ENCODE measurements around the gene DIDO1. TPM values are rescaled to one million over a fixed set of nuclear protein-coding genes. Genes with fewer than 3 reads are reported as not detected.
"Not testable (repeated sequence)": the region's sequence is repeated elsewhere in the genome, so short reads cannot be mapped to it uniquely, and the experiment has no call there.

DIDO1 gene
- total RNA-seq, 1 donor from 2014 or later = 32.3 TPM

DNA sequence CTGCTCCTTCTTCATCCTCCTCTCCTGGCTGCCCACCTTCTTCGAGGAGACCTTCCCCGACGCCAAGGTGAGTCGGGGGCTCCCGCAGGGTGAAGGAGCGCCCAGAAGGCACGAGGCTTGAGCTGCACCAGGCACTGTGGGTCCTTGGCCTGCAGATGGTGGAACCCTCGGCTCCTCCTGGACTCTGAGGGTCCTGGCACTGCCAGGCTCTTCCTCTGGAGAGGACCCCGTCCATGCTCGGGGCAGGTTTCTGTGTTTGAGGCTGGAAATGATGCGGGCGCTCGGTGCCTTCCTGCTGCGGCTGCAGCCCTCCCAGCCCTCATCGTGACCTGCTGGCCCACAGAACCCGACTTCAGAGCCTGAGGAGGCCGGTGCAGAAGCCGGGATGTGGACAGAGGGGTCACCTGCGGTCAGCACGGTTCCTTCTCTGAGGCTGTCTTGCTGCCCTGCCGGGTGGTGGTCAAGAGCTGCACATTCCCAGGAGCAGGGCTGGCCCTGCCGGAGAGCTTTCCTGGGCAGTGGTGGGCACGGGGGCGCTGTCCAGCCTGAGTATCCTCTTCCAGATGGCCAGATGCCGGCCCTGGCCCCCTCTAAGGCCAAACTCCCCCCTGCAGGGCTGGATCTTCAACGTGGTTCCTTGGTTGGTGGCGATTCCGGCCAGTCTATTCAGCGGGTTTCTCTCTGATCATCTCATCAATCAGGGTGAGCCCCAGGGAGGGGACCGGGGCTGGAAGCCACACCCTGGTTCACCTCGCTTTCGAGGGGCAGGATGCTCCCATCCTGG, 37.5 kb upstream of the DIDO1 start:
- ATAC-seq (ENCODE audit: poor library complexity) (no peak), DNase-seq (no peak)
- intact Hi-C loops (cut with DNase I) = no loop called here

DNA sequence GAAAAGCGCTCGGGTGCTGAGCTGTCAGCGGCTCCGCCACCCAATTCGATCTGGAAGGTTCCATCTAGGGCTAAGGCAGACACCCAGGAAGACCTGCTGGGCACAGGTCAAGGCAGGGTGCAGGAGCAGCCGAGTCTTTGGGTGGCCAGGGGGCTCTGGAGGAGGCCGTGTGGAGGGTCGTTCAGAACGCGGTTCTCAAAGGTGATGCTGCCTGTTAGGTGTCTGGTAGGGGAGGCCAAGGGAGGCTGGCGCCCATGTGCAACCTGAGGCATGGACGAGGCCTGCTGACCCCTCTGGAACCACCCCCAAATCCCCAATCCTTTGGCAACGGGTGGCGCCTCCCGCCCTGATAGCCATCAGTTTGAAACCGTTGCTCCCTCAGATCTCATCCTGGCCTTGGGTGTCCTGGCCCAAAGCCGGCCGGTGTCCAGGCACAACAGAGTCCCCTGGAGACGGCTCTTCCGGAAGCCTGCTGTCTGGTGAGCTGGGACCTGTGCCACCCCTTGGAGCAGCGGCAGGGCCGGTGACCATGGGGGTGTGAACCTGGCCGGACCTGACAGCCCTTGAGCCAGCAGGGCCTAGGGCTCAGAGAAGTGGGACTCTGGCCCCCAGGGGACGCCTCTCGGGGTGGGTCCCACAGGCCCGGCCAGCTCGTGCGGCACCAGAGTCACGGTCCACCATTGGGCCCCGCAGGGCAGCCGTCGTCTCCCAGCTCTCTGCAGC, 36.7 kb upstream of the DIDO1 start:
- ATAC-seq (ENCODE audit: poor library complexity) (no peak), DNase-seq (no peak)
- intact Hi-C loops (cut with DNase I) = no loop called here

DNA sequence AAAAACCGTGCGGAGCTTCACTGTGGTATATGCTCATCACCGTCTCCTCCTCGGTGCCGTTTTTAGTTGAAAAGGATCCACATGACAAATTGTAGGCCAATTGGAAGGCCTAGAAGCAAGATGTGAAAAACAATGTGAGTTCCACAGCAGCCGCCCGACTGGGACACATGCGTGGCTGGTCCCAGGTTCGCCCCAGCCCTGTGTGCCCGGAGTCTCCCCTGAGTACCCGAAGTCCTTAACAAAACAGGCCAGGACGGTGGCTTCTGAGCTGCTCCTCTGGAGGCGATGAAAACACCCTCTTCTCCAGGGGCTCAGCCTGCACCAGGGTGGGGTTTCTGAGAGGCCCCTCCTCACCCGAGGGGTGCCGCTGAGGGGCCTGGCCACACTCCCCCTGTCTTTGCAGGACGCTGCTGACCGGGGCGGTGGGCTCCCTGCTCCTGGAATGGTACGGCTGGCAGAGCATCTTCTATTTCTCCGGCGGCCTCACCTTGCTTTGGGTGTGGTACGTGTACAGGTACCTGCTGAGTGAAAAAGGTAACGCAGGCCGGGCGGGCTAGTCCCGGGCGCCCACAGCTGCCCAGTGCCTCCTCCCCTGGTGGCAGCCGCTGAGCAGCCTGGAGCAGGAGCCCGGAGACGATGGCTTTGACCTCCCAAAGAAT, 36.0 kb upstream of the DIDO1 start:
- no peak for ATAC-seq (ENCODE audit: poor library complexity)
- intact Hi-C loops (cut with DNase I) = no loop called here
- no peak for DNase-seq

DNA sequence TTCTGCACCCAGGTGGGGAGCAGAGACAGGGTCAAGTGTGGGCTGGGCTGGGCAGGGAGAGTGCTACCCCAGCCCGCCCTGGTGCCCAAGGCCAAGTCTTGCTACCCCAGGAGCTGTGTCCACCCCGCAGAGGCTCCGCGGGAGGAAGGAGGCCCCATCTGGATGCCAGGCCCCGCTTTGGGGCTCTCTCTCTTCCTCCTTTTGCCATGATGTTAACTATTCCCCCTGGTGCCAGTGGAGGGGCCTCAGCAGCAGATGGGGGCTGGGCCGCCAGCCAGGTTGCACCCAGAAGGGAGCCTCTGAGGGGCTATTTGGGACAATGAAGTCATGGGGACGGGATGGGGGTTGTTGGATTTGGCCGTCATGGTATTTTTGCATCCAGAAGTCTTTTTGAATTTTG, 35.5 kb upstream of the DIDO1 start:
- intact Hi-C loops (cut with DNase I) = no loop called here
- ATAC-seq (ENCODE audit: poor library complexity) (no peak), DNase-seq (no peak)

DNA sequence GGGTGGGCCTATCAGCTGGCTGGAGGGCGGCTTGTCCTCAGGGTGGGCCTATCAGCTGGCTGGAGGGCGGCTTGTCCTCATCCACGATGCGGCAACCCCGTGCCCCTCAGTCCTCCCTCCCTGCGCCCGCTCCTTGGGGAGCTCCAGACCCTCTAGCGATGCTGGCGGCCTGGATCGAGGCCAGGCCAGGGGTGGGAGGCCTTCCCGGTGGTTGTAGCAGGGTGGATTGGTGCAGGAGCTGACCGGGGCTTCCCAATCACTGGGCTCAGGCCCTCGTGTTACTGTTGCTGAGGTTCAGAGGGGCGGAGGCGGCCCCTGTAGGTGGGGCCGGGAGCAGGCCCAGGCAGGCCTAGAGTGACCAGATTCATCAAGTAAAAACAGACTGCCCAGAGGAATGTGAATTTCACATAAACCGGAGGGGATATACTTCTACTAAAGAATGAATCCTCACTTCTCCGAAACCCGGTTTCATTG, 35.0 kb upstream of the DIDO1 start:
- DNase-seq = no peak
- intact Hi-C loops (cut with DNase I) = no loop called here
- ATAC-seq (ENCODE audit: poor library complexity) = no peak

DNA sequence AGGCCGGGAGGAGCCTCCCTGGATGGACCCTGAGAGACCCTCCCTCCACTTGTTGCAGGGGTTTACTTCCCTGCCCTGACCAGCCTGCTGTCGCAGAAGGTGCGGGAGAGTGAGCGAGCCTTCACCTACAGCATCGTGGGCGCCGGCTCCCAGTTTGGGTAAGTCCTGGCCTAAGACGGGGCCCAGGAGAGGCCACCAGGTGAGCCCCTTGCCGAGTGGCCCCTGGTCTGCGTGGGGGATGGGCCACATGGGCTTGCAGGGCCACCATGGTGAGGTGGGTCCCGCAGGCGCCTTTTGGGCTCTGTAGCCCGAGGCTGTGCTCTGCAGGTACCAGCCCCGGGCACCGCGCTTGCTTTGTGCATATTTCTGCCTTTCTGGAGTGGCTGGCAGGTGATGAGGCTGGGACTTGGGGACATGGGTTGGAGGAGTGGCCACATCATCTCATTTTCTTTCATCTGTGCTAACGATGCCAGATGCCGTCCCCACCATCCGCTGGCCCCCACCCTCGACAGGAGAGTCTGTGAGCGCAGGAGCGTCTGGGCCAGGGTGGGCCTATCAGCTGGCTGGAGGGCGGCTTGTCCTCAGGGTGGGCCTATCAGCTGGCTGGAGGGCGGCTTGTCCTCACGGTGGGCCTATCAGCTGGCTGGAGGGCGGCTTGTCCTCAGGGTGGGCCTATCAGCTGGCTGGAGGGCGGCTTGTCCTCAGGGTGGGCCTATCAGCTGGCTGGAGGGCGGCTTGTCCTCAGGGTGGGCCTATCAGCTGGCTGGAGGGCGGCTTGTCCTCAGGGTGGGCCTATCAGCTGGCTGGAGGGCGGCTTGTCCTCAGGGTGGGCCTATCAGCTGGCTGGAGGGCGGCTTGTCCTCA, 34.4 kb upstream of the DIDO1 start:
- ATAC-seq (ENCODE audit: poor library complexity); intact Hi-C loops (cut with DNase I); DNase-seq: not testable (repeated sequence)

DNA sequence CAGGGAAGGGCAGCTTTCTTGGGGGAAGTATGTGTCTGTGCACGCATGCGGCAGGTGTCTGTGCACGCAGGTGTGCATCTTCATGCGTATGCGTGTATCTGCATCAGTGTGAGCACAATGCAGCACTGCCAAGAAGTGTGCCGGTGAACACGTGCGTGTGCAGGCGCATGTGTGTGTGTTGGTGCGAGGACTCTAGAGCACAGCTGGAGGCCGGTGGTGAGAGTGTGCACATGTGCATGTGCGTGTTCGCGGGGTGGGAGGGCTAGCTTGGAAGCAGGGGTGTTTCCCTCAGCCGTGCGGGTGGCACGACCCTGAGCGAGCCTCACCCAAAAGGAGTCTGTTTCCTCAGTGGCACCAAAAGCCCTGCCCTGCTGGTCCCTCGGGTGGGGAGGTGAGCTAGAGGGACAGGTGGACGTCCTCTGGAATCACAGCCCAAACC, 33.7 kb upstream of the DIDO1 start:
- intact Hi-C loops (cut with DNase I) = no loop called here
- ATAC-seq (ENCODE audit: poor library complexity) (no peak), DNase-seq (no peak)

DNA sequence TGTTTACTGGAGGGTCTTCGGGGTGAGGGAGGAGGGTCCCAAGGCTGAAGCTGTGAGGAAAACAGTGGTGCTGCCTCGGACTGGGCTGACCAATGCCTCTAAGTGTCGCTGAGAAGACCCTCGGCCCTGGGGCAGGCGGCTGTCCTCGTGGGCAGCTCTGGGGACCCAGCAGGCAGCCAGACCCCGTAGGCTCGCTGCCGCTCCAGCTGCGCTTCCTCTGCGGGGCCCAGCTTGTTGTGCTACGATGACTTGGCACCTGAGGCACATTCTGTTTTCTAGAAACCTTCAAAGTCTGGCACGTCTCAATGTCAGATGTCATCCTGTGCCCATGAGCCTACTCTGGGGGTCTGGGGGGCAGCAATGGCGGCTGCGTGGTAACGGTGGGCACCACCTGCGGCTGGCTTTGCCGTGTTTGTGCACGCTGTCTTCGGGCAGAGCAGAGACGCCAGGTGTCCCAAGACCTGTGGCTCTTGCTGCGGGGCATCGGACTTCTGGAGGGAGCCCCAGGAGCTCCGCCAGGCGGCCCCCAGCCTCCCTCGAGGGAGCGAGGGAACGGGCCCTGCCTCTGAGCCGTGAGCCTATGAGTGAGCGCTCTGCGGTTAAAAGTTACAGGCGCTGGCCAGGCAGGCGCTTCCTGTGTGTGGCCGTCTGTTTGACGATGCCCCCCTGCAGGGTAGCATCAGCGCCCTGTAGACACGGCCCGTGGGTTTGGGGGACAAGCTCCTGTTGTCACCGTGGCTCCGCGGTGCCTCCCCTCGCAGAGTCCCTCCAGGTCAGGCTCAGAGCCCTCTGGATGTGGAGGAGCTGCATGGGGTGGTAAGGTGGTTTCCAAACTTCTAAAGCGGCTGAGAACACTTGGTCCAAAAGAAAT, 33.0 kb upstream of the DIDO1 start:
- DNase-seq = no peak
- intact Hi-C loops (cut with DNase I) = no loop called here
- no peak for ATAC-seq (ENCODE audit: poor library complexity)

DNA sequence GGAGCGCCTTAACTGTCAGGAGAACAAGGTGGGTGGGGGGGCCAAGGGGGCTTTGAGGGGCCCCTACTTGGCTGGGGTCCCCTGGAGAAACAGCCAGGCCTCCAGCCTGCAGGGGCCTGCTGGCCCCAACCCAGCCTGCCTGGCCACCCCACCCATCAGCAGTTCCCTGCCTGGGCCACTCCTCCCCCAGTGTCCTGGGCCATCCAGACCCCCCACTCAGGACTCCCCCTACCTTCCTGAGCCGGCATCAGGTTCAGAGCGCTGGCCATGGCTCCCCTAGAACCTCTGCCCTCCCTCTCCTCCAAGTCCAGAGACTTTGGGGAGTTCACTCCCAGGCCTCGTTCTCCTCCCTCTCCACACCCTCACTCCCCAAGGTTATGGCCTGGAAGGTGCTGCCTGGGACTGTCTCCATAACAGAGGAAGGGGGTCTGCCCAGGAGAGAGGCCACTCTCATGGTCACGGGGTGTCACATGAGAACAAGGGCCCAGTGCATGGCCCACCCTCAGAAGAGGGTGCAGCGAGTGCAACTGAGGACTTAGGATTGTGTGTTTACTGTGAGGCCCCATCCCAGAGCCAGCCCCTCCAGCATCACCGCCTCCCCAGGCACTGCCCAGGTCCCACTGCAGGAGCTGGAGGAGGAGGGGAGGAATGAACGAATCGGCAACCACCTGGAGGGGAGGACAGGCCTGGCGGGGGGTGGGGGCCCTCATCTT, 32.2 kb upstream of the DIDO1 start:
- ATAC-seq (ENCODE audit: poor library complexity) (no peak), DNase-seq (no peak)
- intact Hi-C loops (cut with DNase I) = no loop called here

DNA sequence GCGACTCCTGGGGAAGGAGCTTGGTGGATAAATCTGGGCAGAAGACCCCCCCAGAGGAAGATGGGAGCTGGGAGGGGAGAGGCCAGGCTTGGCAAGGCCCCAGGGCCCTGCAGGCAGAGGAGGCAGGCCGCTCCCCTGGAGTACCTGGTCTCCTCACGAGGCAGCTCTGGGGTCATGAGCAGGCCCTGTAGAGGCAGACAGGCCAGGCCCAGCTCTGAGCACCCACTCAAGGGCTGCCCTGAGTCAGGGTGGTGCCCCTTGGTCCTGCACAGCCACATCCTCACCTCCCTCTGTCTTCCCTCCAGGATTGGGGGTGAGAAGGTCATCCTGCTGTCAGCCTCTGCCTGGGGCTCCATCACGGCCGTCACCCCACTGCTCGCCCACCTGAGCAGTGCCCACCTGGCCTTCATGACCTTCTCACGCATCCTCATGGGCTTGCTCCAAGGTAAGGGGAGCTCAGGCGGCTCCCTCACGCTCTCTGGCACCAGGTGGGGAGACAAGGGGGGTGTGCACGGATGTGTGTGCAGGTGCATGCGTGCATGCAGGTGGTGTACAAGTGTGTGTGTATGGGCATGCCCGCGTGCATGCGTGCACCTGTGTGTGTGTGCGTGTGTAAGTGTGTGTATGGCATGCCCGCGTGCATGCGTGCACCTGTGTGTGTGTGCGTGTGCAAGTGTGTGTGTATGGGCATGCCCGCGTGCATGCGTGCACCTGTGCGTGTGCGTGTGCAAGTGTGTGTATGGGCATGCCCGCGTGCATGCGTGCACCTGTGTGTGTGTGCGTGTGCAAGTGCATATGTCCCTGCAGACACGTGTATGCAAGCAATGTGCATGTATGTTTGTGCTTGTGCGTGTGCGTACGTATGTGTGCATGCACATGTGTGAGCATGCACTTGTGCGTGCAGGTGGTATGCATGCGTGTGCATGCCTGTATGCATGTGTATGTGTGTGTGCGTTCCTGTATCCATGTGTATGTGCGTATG, 31.1 kb upstream of the DIDO1 start:
- no peak for DNase-seq
- no peak for ATAC-seq (ENCODE audit: poor library complexity)

DNA sequence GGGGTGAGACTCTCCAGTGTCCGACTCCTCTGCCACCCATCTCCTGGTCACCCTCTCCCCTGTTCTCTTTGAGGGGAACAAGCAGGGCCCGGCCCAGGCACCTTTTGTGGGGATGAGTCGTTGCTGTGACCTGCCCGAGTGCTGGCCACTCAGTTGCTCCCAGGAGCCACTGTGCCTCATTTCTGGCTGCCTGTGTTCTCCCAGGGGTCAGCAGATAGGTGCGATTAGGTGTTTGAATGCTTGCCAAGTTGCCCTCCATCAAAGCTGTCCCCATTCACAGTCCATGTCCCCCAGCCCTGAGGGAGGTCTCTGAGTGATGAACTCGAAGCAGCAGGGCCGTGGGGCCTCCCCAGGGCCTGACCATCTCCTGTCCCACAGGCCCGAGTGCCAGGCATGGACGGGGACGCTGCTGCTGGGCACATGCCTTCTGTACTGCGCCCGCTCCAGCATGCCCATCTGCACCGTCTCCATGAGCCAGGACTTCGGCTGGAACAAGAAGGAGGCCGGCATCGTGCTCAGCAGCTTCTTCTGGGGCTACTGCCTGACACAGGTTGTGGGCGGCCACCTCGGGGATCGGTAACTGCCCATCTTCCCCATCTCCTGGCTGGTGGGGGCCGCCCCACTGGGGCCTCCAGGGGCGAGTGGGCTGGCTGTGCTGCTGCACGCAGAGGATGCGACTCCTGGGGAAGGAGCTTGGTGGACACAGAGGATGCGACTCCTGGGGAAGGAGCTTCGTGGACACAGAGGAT, 30.3 kb upstream of the DIDO1 start:
- no peak for DNase-seq
- ATAC-seq (ENCODE audit: poor library complexity) = no peak
- intact Hi-C loops (cut with DNase I) = no loop called here

More for the DNA sequence above, 31.1 kb upstream of the DIDO1 start:
- intact Hi-C loops (cut with DNase I) = no loop called here

DNA sequence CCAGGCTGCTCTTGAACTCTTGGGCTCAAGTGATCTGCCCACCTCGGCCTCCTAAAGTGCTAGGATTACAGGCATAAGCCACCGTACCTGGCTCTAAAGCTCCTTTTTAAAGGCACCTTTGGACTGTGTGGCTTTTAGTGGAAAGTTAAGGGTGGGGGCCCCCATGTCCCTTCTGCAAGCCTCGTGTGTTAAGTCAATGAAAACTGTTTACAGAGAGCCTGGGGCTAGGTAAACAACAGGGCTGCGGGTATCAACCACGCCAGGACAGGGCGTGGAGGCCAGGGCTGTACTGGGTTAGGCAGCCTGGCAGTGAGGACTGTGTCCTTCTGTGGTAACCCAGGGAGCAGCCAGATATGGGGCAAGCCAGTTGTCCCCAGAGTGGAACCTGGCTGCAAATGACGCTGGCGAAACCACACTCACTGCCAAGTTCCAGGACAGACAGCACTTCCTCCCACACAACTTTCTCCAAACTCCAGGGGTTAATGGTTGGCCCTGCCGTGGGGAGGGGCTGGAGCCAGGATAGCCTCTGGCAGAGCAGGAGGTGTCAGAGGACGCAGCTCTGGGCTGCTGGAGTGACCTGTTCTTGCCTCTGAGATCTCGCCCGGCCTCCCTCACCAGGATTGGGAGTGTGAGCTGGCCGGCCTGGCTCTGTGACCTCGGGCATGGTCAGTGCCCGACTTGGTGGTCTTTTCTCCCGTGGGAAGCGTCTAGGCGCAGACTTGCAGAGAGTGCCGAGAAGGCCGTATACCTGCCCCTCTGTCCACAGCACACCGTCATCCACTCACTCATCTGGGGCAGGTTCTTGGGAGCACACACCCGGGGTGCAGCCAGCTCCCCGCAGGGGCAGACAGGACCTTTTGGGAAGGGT, 29.4 kb upstream of the DIDO1 start:
- intact Hi-C loops (cut with DNase I) = no loop called here
- DNase-seq (peak; percentile 39), ATAC-seq (ENCODE audit: poor library complexity) (peak; percentile 40)

DNA sequence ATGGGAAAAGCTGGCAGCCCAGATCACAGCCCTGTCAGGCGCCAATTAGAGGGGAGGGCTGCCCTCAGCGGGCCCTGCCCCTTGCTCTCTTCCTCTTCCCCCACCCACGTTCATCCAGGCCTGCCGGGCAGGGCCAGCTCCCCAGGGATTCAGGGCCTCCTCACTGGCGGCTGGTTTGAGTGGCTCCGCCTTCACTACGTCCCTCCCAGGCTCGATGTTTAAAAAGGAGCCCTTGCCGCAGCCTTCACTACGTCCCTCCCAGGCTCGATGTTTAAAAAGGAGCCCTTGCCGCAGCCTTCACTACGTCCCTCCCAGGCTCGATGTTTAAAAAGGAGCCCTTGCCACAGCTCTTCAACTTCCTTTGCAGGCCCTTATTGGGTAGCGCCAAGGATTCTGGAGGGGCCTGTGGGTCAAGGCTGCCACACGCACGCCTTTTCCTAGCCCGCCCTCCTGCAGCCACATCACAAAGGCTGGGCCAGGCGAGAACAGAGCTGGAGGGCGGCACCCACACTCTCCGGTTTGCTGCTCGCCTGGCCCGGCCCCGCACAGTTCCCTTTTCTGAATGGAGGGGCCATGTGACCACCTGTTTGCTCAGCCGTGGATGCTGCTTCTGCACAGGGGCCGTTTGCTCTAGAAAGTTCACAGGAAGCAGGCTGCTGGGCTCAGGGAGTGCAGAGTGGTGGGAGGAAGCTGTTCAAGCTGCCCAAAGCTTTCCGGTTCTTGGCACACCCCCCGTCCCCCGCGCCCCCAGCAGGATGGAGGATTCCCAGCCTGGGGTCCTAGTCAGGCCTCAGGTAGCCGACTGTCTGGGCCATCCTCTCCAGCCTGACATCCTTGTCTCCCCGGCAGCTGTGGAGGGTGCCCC, 27.8 kb upstream of the DIDO1 start:
- ATAC-seq (ENCODE audit: poor library complexity) (peak; percentile 69), DNase-seq (peak; percentile 84)
- intact Hi-C loops (cut with DNase I) = no loop called here

Measured in Right ventricle myocardium superior (tissue), 1 donor.